Measurements from ENCODE around the gene P2RX4. TPM values are rescaled to one million over a fixed set of nuclear protein-coding genes. Genes with fewer than 3 reads are reported as not detected.

The P2RX4 gene
- polyA plus RNA-seq, 1 donor (not counting 4 experiments of a cell fraction or from before 2014, with no cell fraction given) = 5.1 TPM

GRCh38 chr12:121186826-121187225, 23.1 kb upstream of the P2RX4 start:
- Histone ChIP-seq H3K27ac (ENCODE audit: control insufficient read depth, insufficient read depth, low read length) (no peak overlapping the region), H4K20me1 (ENCODE audit: control insufficient read depth, extremely low read depth, insufficient read depth, low read length) (no peaks in the 10 kb centered on the region), H2AFZ (ENCODE audit: control insufficient read depth, low read length) (no peak overlapping the region), H3K27me3 (ENCODE audit: control insufficient read depth, extremely low read depth, insufficient read depth, low read length) (no peaks in the 10 kb centered on the region), H3K4me2 (ENCODE audit: control insufficient read depth, extremely low read depth, insufficient read depth, low read depth, low read length) (no peak overlapping the region), H3K79me2 (ENCODE audit: control insufficient read depth, insufficient read depth, low read length) (no peaks in the 10 kb centered on the region), H3K4me1 (ENCODE audit: control insufficient read depth, extremely low read depth, insufficient read depth, low read length) (peaks cover 19% of the 10 kb centered on the region), H3K9me1 (ENCODE audit: control insufficient read depth, extremely low read depth, insufficient read depth, low read length) (no peaks in the 10 kb centered on the region), H3K9ac (ENCODE audit: control insufficient read depth, extremely low read depth, insufficient read depth, low read length) (no peak overlapping the region), H3K9me3 (ENCODE audit: control insufficient read depth, low read depth, low read length) (no peaks in the 10 kb centered on the region), H3K36me3 (ENCODE audit: control insufficient read depth in 2 of 2, extremely low read depth in 1 of 2, insufficient read depth in 2 of 2, low read length in 2 of 2) (no peaks in the 10 kb centered on the region), H3K4me3 (ENCODE audit: control insufficient read depth in 2 of 3, extremely low read depth in 1 of 3, insufficient read depth in 2 of 3, low read depth in 1 of 3, low read length in 3 of 3) (no peak overlapping the region)
- no peak for TF ChIP-seq CTCF (optimal IDR thresholded peaks at IDR 0.05 in 1 of 3, IDR thresholded peaks at IDR 0.05 in 1 of 3, conservative IDR thresholded peaks at IDR 0.05 in 1 of 3; ENCODE audit: extremely low read depth in 1 of 3, insufficient read depth in 2 of 3, low read length in 3 of 3)
- TF ChIP-seq EZH2 (IDR thresholded peaks at IDR 0.05; ENCODE audit: low read length) = no peak
- dilution Hi-C loops (cut with MboI; ENCODE audit: extremely low pct_ligation_motif_present, low sequenced_read_pairs) = no loop called here
- DNase-seq (ENCODE audit: low read depth, low spot score) (no peak), FAIRE-seq (no peak)

DNA sequence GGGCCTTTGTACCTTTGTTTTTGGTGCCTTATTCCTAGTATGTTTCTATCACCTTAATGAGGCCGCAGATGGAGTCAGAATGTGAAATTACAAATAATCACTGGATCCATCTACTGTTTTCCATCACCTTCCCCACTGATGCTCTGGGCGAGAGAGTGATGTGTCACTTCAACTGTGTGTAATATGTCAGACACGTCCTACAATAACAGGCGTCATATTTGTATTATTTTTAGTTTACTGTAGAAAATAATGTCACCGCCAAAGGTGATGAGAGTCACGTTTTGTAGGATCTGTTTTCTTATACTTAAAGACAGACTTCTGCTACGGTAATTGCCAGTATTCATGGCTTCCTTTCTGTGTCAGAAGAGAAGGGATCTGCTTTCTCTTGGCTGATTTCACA, 22.4 kb upstream of the P2RX4 start:
- no peak overlapping the region for H3K27ac ChIP-seq (ENCODE audit: control insufficient read depth, insufficient read depth, low read length)
- no peak for DNase-seq (ENCODE audit: low read depth, low spot score)
- H3K9ac ChIP-seq (ENCODE audit: control insufficient read depth, extremely low read depth, insufficient read depth, low read length) = no peak overlapping the region
- no peak for TF ChIP-seq CTCF (optimal IDR thresholded peaks at IDR 0.05 in 1 of 3, IDR thresholded peaks at IDR 0.05 in 1 of 3, conservative IDR thresholded peaks at IDR 0.05 in 1 of 3; ENCODE audit: extremely low read depth in 1 of 3, insufficient read depth in 2 of 3, low read length in 3 of 3)
- TF ChIP-seq EZH2 (IDR thresholded peaks at IDR 0.05; ENCODE audit: low read length) = no peak
- no peak overlapping the region for H2AFZ ChIP-seq (ENCODE audit: control insufficient read depth, low read length)
- no peaks in the 10 kb centered on the region for H3K9me1 ChIP-seq (ENCODE audit: control insufficient read depth, extremely low read depth, insufficient read depth, low read length)
- no peaks in the 10 kb centered on the region for H3K9me3 ChIP-seq (ENCODE audit: control insufficient read depth, low read depth, low read length)
- dilution Hi-C loops (cut with MboI; ENCODE audit: extremely low pct_ligation_motif_present, low sequenced_read_pairs) = no loop called here
- no peak for FAIRE-seq
- H4K20me1 ChIP-seq (ENCODE audit: control insufficient read depth, extremely low read depth, insufficient read depth, low read length) = no peaks in the 10 kb centered on the region
- H3K4me2 ChIP-seq (ENCODE audit: control insufficient read depth, extremely low read depth, insufficient read depth, low read depth, low read length) = no peak overlapping the region
- no peak overlapping the region for H3K4me3 ChIP-seq (ENCODE audit: control insufficient read depth in 2 of 3, extremely low read depth in 1 of 3, insufficient read depth in 2 of 3, low read depth in 1 of 3, low read length in 3 of 3)
- peaks cover 19% of the 10 kb centered on the region for H3K4me1 ChIP-seq (ENCODE audit: control insufficient read depth, extremely low read depth, insufficient read depth, low read length)
- H3K79me2 ChIP-seq (ENCODE audit: control insufficient read depth, insufficient read depth, low read length) = no peaks in the 10 kb centered on the region
- H3K36me3 ChIP-seq (ENCODE audit: control insufficient read depth in 2 of 2, extremely low read depth in 1 of 2, insufficient read depth in 2 of 2, low read length in 2 of 2) = no peaks in the 10 kb centered on the region
- no peaks in the 10 kb centered on the region for H3K27me3 ChIP-seq (ENCODE audit: control insufficient read depth, extremely low read depth, insufficient read depth, low read length)

All from keratinocyte (primary cell).